Kidney (tissue), 14 donors: ENCODE data around the gene NEIL1. TPM values are rescaled to one million over a fixed set of nuclear protein-coding genes. Genes with fewer than 3 reads are reported as not detected.
A peak's percentile ranks its signal among the peaks of the same experiment; 100 is the strongest.
"Not testable (repeated sequence)": the region's sequence is repeated elsewhere in the genome, so short reads cannot be mapped to it uniquely, and the experiment has no call there.

Experiments
- DNase-seq, 5 donors: peaks; one replicate each; pipeline ENCODE4 v3.0.0-alpha.2; 2013 to 2020
- FAIRE-seq: peaks from 2 replicates; lab custom pipeline; 2012; peaks lifted over from hg19 to GRCh38; lab: Jason Lieb, UNC
- H3K27ac ChIP-seq, 2 donors: one replicate each; pipeline ENCODE4 v1.7.0; 2013; ENCODE audit warnings: low read depth in 2 of 2, low read length in 2 of 2, inconsistent platforms in 1 of 2
- H3K27me3 ChIP-seq: one replicate; pipeline ENCODE4 v1.7.1; 2013; ENCODE audit warnings: low read length, inconsistent platforms; ENCODE audit not compliant: control insufficient read depth, insufficient read depth
- H3K36me3 ChIP-seq, 3 donors: one replicate each; pipeline versions ENCODE4 v1.7.0 to v1.7.1; 2013; ENCODE audit warnings: low read length in 3 of 3, control low read depth in 1 of 3, inconsistent platforms in 1 of 3; ENCODE audit not compliant: insufficient read depth in 3 of 3, control insufficient read depth in 2 of 3
- H3K4me1 ChIP-seq, 3 donors: one replicate each; pipeline versions ENCODE4 v1.7.0 to v1.7.1; 2013; ENCODE audit warnings: low read length in 3 of 3, inconsistent platforms in 1 of 3, low read depth in 1 of 3; ENCODE audit not compliant: control insufficient read depth in 2 of 3, insufficient read depth in 2 of 3
- H3K4me3 ChIP-seq, 3 donors: one replicate each; pipeline versions ENCODE4 v1.7.0 to v1.8.1; 2013; ENCODE audit warnings: low read length in 3 of 3, control low read depth in 1 of 3, inconsistent platforms in 1 of 3
- H3K9ac ChIP-seq, 3 donors: one replicate each; pipeline versions ENCODE4 v1.7.0 to v1.7.1; 2013; ENCODE audit warnings: low read length in 3 of 3, control low read depth in 1 of 3, inconsistent platforms in 1 of 3
- H3K9me3 ChIP-seq, 3 donors: one replicate each; pipeline versions ENCODE4 v1.7.0 to v1.7.1; 2013; ENCODE audit warnings: low read length in 3 of 3, control low read depth in 1 of 3, inconsistent platforms in 1 of 3; ENCODE audit not compliant: control insufficient read depth in 2 of 3, insufficient read depth in 1 of 3
- CTCF ChIP-seq: IDR thresholded peaks from 3 replicates; pipeline ENCODE4 v1.5.1; 2012; ENCODE audit warnings: mild to moderate bottlenecking, moderate library complexity, borderline replicate concordance; ENCODE audit not compliant: insufficient read depth; ENCODE audit errors: extremely low read depth
- intact Hi-C: fragments of 100-400 bp; cut with DNase I; formaldehyde crosslinking; loops from one replicate; pipeline ENCODE4 v1.11.1; 2022
- polyA plus RNA-seq: library from polyadenylated mRNA; stranded (reverse); fragments of 350-450 nt; fragmentation: Illumina TruSeq; extraction: RNeasy Lipid Tissue Mini Kit (QIAGEN cat#74804); gene quantifications from one replicate; pipeline ENCODE4 v1.2.3, GENCODE V29; 2014; ENCODE audit warnings: low read depth, low replicate concordance; ENCODE audit not compliant: insufficient read depth
- total RNA-seq: library from RNA; stranded (reverse); fragmentation: NEBNext Ultra II Directional; extraction: Animal tissue kit (Norgen Biotek cat#: 25700); gene quantifications from one replicate; pipeline ENCODE4 v1.2.1, GENCODE V29; 2021
- donor health status: control.
- donor health status: control.
- donor health status: control.
- donor health status: control.
- donor health status: control.
- donor health status: DM: yes; HTN: yes; CAD: no.
- donor health status: Normal renal cell carcinoma (clear cell type).

Gene NEIL1
- total and polyA plus RNA-seq, 2 donors from 2014 or later, result 22.6 to 42.9 TPM

DNA sequence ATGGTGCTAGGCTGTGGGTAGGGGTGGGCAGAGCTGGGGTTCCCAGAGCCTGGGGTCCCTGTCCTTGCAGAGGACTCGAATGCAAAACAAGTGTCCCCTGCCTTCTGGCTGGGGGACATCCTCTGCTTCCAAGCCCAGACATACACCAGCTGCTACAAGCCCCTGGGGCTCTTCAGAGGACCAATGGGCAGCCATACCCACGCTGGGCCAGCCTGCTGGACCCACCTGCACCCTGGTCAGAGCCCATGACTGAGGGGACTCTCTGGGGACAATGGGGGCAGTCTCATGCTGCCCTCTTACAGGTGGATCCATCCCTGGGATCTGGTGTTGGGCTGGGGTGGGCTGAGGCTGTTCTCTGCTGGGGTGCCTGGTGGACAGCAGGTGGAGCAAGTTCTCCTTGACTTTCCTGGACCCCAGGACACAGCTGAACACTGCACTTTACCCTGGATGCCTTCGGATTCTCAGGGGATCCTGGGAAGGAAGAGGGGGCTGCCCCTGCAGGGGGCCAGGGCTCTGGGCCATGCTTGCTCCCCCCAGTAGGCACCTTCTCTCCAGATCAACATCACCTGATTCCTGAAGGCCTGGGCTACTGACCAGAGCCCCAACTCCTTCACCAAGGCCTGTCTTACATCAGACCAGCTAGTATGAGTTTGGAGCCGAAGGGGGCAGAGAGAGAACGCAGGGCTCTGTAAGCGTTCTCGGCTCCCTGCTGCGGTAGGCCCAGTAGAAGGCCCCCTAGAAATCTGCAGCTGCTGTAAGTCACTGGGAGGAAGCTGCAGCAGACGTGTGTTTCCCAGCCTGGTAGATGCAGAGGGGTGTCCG lies 18.1 kb upstream of the NEIL1 start:
- intact Hi-C loops, result no loop called here
- TF ChIP-seq CTCF, result no peak
- no peaks in the 10 kb centered on the region for H3K27me3 ChIP-seq
- no peaks in the 10 kb centered on the region for H3K9me3 ChIP-seq
- H3K27ac ChIP-seq, result no peak overlapping the region
- FAIRE-seq (no peak), DNase-seq (peak in 1 of 5 donors; percentile 40)
- no peaks in the 10 kb centered on the region for H3K36me3 ChIP-seq
- no peaks in the 10 kb centered on the region for H3K4me1 ChIP-seq
- H3K9ac ChIP-seq, result no peak overlapping the region
- H3K4me3 ChIP-seq, result no peak overlapping the region

DNA sequence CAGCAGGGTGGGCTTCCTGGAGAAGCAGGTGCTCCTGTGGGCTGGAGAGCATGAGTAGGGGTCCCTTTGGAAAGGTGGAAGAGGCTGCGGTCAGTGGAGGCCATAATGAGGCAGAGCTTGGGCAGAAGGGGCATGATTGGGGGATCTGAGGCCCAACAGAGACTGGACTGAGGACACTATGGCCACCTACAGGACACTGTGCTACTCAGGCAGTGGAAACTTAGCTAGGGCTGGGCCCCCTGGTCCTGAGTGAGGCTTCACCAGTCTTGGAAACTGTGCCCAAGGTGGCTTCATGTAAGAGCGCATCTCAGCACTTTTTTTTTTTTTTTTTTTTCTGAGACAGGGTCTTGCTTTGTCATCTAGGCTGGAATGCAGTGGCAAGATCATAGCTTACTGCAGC lies 17.3 kb upstream of the NEIL1 start:
- no peak overlapping the region for H3K4me3 ChIP-seq
- peak in 1 of 5 donors; percentile 30 for DNase-seq
- TF ChIP-seq CTCF, result no peak
- intact Hi-C loops, result no loop called here
- H3K27me3 ChIP-seq, result no peaks in the 10 kb centered on the region
- no peaks in the 10 kb centered on the region for H3K36me3 ChIP-seq
- H3K4me1 ChIP-seq, result no peaks in the 10 kb centered on the region
- no peak overlapping the region for H3K9ac ChIP-seq
- no peaks in the 10 kb centered on the region for H3K9me3 ChIP-seq
- no peak for FAIRE-seq
- no peak overlapping the region for H3K27ac ChIP-seq

DNA sequence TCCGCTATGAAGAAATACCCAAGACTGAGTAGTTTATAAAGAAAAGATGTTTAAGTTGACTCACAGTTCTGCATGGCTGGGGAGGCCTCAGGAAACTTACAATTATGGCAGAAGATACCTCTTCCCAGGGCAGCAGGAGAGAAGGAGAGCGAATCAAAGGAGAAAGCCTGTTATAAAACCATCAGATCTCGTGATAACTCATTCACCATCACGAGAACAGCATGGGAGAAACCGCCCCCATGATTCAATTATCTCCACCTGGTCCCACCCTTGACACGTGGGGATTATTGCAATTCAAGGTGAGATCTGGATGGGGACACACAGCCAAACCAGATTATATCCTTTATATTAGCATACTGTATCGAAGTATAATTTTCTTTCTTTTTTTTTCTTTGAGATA lies 14.7 kb upstream of the NEIL1 start:
- H3K9me3 ChIP-seq, H3K4me1 ChIP-seq, H3K9ac ChIP-seq, FAIRE-seq, H3K36me3 ChIP-seq, H3K27ac ChIP-seq, intact Hi-C loops, H3K4me3 ChIP-seq, H3K27me3 ChIP-seq: not testable (repeated sequence)
- peak in 1 of 5 donors; percentile 15 for DNase-seq

DNA sequence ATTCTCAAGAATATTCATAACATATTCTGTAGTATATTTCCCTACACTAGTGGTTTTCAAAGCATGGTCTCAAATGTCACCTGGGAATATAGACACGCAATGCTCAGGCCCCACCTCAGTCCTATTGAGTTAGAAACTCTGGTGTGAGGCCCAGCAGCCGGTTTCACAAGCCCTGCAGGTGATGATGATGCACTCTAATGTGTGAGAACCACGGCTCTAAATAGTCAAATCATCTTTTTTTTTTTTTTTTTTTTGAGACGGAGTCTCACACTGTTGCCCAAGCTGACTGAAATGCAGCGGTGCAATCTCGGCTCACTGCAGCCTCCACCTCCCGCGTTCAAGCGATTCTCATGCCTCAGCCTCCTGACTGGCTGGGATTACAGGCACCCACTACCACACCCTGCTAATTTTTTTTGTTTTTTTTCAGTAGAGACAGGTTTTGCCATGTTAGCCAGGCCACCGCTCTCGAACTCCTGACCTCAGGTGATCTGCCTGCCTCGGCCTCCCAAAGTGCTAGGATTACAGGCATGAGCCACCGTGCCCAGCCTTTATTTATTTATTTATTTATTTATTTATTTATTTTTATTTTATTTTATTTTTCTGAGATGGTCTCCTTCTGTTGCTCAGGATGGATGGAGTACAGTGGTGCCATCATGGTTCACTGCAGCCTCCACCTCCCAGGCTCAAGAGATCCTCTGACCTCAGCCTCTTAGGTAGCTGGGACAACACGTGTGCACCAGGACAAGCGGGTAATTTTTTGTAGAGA lies 13.0 kb upstream of the NEIL1 start:
- FAIRE-seq, H3K36me3 ChIP-seq, H3K27me3 ChIP-seq, H3K4me3 ChIP-seq, H3K27ac ChIP-seq, H3K4me1 ChIP-seq, H3K9me3 ChIP-seq, intact Hi-C loops, H3K9ac ChIP-seq: not testable (repeated sequence)
- DNase-seq, result peak in 1 of 5 donors; percentile 31
